Mammary epithelial cell (primary cell): ENCODE results near the gene SLMAP.

Source experiments
- CTCF ChIP-seq, 2 donors: IDR thresholded peaks in 1 of 2; conservative IDR thresholded peaks in 1 of 2; 2 replicates each; pipeline ENCODE4 v1.5.1; 2011 to 2012; ENCODE audit warnings: inconsistent platforms in 2 of 2, low read length in 2 of 2, mild to moderate bottlenecking in 2 of 2, control low read depth in 1 of 2, low read depth in 1 of 2; ENCODE audit not compliant: insufficient read depth in 1 of 2; ENCODE audit errors: extremely low read depth in 1 of 2
- EZH2 ChIP-seq: IDR thresholded peaks from 2 replicates; pipeline ENCODE4 v1.6.1; 2012; ENCODE audit warnings: low read length, inconsistent platforms, borderline replicate concordance

- TF ChIP-seq CTCF (conservative IDR thresholded peaks at IDR 0.05 in 1 of 2, IDR thresholded peaks at IDR 0.05 in 1 of 2; ENCODE audit: extremely low read depth in 1 of 2, insufficient read depth in 1 of 2, low read depth in 1 of 2, low read length in 2 of 2) (no peak), EZH2 (no peak)
These were observed 49.6 kb upstream of the SLMAP start for GRCh38 chr3:57706462-57706861.
